Karpas-422 (cell line): Measurements from ENCODE around the gene NPEPL1. TPM values are rescaled to one million over a fixed set of nuclear protein-coding genes. Genes with fewer than 3 reads are reported as not detected.
"Not testable (repeated sequence)": the region's sequence is repeated elsewhere in the genome, so short reads cannot be mapped to it uniquely, and the experiment has no call there.

ENCODE experiments used
- DNase-seq: peaks from one replicate; pipeline ENCODE4 v3.0.0-alpha.2; 2015
- H2AFZ ChIP-seq: fragments of 200-600 bp; sonication (generic); 2 replicates; pipeline ENCODE4 v1.6.1; 2014; ENCODE audit warnings: antibody characterized with exemption, low read length, mixed read lengths
- H3K27ac ChIP-seq: fragments of 200-600 bp; sonication (generic); 2 replicates; pipeline ENCODE4 v1.5.1; 2014; ENCODE audit warnings: mild to moderate bottlenecking, low read length, moderate library complexity
- H3K27me3 ChIP-seq: fragments of 200-600 bp; sonication (generic); 2 replicates; pipeline ENCODE4 v1.6.1; 2014; ENCODE audit warnings: low read length, mixed read lengths
- H3K36me3 ChIP-seq: fragments of 200-600 bp; sonication (generic); 2 replicates; pipeline ENCODE4 v1.6.1; 2014; ENCODE audit warnings: low read length, mixed read lengths; ENCODE audit not compliant: insufficient read depth
- H3K4me1 ChIP-seq: fragments of 200-600 bp; sonication (generic); 2 replicates; pipeline ENCODE4 v1.6.1; 2014; ENCODE audit warnings: mild to moderate bottlenecking, low read length, mixed read lengths
- H3K4me2 ChIP-seq: fragments of 200-600 bp; sonication (generic); 2 replicates; pipeline ENCODE4 v1.6.1; 2014; ENCODE audit warnings: low read length, low read depth, mild to moderate bottlenecking; ENCODE audit not compliant: poor library complexity, severe bottlenecking
- H3K4me3 ChIP-seq: fragments of 200-600 bp; sonication (generic); 2 replicates; pipeline ENCODE4 v1.5.1; 2014; ENCODE audit warnings: mild to moderate bottlenecking, antibody characterized with exemption, low read length, mixed read lengths
- H3K79me2 ChIP-seq: fragments of 200-600 bp; sonication (generic); 2 replicates; pipeline ENCODE4 v1.6.1; 2014; ENCODE audit warnings: mild to moderate bottlenecking, low read length, mixed read lengths
- H3K9ac ChIP-seq: fragments of 200-600 bp; sonication (generic); 2 replicates; pipeline ENCODE4 v1.6.0; 2014; ENCODE audit warnings: low read length
- H3K9me2 ChIP-seq: fragments of 200-600 bp; sonication (generic), shearing (Covaris generic); replicated peaks from 2 replicates; pipeline ENCODE4 v1.6.0; 2014; ENCODE audit warnings: mild to moderate bottlenecking, low read length, moderate library complexity; ENCODE audit not compliant: insufficient read depth
- H3K9me3 ChIP-seq: fragments of 300-700, 200-600 bp; sonication (generic); 2 replicates; pipeline ENCODE4 v1.6.1; 2014; ENCODE audit warnings: low read length, mixed read lengths
- H4K20me1 ChIP-seq: fragments of 200-600 bp; sonication (generic); 2 replicates; pipeline ENCODE4 v1.6.1; 2014; ENCODE audit warnings: mild to moderate bottlenecking, antibody characterized with exemption, low read length, low read depth; ENCODE audit not compliant: insufficient read depth
- total RNA-seq: library from RNA; depleted of rRNA; stranded (reverse); fragments of >200 nt; shearing (Covaris generic); gene quantifications from 2 replicates; pipeline ENCODE4 v1.2.3, GENCODE V29; 2014; ENCODE audit warnings: low replicate concordance

The NPEPL1 gene
- total RNA-seq, 1 experiment from 2014 or later = 16.8 TPM

- H3K4me3 ChIP-seq, H2AFZ ChIP-seq, H3K36me3 ChIP-seq, H3K9me3 ChIP-seq, H4K20me1 ChIP-seq, H3K9me2 ChIP-seq, H3K4me2 ChIP-seq, H3K27me3 ChIP-seq, H3K9ac ChIP-seq, DNase-seq, H3K27ac ChIP-seq: not testable (repeated sequence)
- Histone ChIP-seq H3K4me1 (peaks cover 31% of the 10 kb centered on the region), H3K79me2 (peaks cover 22% of the 10 kb centered on the region)
These were observed 44.1 kb upstream of the NPEPL1 start for GRCh38 chr20:58648502-58648825.

- Histone ChIP-seq H3K79me2 (peaks cover 33% of the 10 kb centered on the region), H3K4me1 (peaks cover 42% of the 10 kb centered on the region), H3K36me3 (no peaks in the 10 kb centered on the region; the same call in 1 of the 2 replicates), H3K9ac (peak overlapping the region; percentile 91), H3K4me2 (peak overlapping the region; percentile 78), H4K20me1 (no peaks in the 10 kb centered on the region), H2AFZ (peak overlapping the region; percentile 99; the same call in 1 of the 2 replicates), H3K9me3 (no peaks in the 10 kb centered on the region), H3K27me3 (no peaks in the 10 kb centered on the region), H3K27ac (no peak overlapping the region), H3K9me2 (no peaks in the 10 kb centered on the region), H3K4me3 (peak overlapping the region; percentile 91; the same call in 1 of the 2 replicates)
- DNase-seq = no peak
These were observed 43.1 kb upstream of the NPEPL1 start for GRCh38 chr20:58649288-58650180.

- Histone ChIP-seq H3K9me2 (no peaks in the 10 kb centered on the region), H3K27me3 (no peaks in the 10 kb centered on the region), H3K4me3 (peak overlapping the region; percentile 91)
These were observed 42.3 kb upstream of the NPEPL1 start for GRCh38 chr20:58650181-58650775.

DNA sequence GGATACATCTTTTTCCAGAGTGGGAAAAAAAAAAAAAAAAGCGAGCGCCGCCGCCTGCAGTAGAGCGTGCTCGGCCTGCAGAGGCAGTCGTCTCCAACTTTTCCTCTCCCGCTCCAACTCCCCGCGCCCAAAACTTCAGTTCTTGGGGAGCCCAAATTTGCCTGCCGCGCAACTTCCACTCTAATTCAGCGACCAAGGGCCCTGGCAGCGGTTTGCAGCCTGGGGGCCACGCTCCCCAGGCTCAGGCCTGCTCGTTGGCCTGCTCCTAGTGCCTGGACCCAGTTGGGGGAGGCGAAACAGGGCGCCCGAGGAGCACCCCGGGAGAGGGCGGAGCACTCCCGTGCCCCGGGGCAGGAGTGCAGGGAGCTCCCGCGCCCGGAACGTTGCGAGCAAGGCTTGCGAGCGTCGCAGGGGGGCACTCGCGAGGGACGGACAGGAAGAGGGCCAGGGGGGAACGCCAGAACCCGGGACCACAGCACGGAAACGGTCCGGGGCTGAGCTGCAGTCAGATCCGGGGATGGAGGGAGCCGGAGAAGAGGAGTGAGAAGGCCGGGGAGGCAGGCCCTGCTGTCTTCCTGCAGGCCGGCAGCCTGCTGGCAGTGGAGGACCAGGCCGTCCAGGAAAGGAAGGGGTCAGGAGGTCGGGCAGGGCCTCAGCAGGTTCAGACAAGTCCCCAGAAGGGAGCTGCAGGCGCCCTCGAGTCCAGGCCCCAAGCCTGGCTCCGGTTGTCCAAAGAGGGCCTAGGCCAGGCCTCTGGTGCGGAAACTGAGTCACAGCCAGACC lies 41.6 kb upstream of the NPEPL1 start, which contains the start of gene STX16:
Gene STX16 (plus strand): TSS at position 508 of the 783 bp plus-strand sequence. CDS start 724 bp downstream, outside the sequence.
- peak within 1 kb of the TSS; percentile 99 for H2AFZ ChIP-seq
- peaks cover 48% of the 10 kb centered on the region for H3K79me2 ChIP-seq
- no peaks in the 10 kb centered on the region for H4K20me1 ChIP-seq
- no peaks in the 10 kb centered on the region for H3K27me3 ChIP-seq
- DNase-seq = peak; percentile 98
- peak within 1 kb of the TSS; percentile 91 for H3K9ac ChIP-seq
- no peaks in the 10 kb centered on the region for H3K9me2 ChIP-seq
- peak within 1 kb of the TSS; percentile 78 for H3K27ac ChIP-seq
- no peaks in the 10 kb centered on the region for H3K9me3 ChIP-seq
- peaks cover 6% of the 10 kb centered on the region; the same call in 1 of the 2 replicates for H3K36me3 ChIP-seq
- peak within 1 kb of the TSS; percentile 91 for H3K4me3 ChIP-seq
- peaks cover 56% of the 10 kb centered on the region for H3K4me1 ChIP-seq
- peak within 1 kb of the TSS; percentile 78 for H3K4me2 ChIP-seq

More at GRCh38 chr20:58650181-58650775, 42.3 kb upstream of the NPEPL1 start:
- Histone ChIP-seq H3K36me3 (peaks cover 3% of the 10 kb centered on the region; the same call in 1 of the 2 replicates), H3K79me2 (peaks cover 41% of the 10 kb centered on the region), H3K9me3 (no peaks in the 10 kb centered on the region), H3K27ac (peak overlapping the region; percentile 48; the same call in 1 of the 2 replicates), H3K9ac (peak overlapping the region; percentile 91), H4K20me1 (no peaks in the 10 kb centered on the region), H3K4me1 (peaks cover 49% of the 10 kb centered on the region), H3K4me2 (peak overlapping the region; percentile 78), H2AFZ (peak overlapping the region; percentile 99; the same call in 1 of the 2 replicates)
- peak; percentile 66 for DNase-seq

DNA sequence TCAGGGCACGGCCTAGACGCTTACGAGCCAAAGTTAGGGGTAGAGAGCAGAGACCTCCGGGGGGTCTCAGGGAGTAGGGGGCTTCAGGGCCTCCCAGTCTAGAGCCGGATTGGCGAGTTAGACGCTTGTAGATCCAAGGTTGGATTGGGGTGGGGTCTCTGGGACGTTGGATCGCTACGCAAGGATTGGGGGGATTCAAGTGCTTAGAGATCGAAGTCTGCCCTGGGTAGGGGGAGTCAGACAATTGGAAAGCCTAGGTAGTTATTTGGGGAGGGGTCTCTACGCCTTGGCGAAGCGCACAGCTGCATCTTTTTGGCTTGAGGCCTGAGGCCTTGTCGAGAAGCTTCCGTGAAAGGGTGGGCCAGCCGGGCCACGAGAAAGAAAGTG lies 41.0 kb upstream of the NPEPL1 start:
- no peaks in the 10 kb centered on the region for H3K27me3 ChIP-seq
- peaks cover 6% of the 10 kb centered on the region; the same call in 1 of the 2 replicates for H3K36me3 ChIP-seq
- H3K79me2 ChIP-seq = peaks cover 53% of the 10 kb centered on the region
- no peaks in the 10 kb centered on the region for H3K9me2 ChIP-seq
- DNase-seq = peak; percentile 51
- peak overlapping the region; percentile 78 for H3K4me2 ChIP-seq
- peak overlapping the region; percentile 91 for H3K4me3 ChIP-seq
- H2AFZ ChIP-seq = no peak overlapping the region
- no peaks in the 10 kb centered on the region for H4K20me1 ChIP-seq
- H3K9me3 ChIP-seq = no peaks in the 10 kb centered on the region
- H3K9ac ChIP-seq = peak overlapping the region; percentile 91
- peaks cover 59% of the 10 kb centered on the region for H3K4me1 ChIP-seq
- peak overlapping the region; percentile 78 for H3K27ac ChIP-seq

DNA sequence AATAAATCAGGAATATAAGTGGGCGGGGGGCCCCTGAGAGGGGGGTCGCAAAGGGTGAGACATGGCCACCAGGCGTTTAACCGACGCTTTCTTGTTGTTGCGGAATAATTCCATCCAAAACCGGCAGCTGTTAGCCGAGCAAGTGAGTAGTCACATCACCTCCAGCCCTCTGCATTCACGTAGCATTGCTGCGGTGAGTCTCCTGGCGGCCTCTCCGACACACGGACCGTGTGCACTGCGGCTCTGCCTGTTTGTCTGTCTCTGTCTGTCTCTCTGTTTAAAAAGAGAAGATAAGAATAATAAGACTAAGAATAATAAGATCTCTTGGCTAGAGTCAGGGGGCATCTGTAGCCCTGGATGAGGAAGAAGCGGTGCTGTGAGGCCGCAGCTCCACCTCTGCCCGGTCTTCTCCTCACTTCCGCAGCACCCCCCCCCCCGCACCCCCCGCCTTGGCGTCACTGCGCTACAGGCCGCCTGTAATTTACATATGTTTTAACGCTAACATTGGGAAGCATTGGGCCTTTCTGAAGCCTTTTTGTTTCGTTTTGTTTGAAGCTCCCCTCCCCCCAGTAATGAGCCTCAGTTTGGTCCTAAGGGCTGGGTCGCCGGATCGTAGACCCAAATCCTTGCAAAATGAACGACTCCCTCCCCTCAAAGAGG lies 40.5 kb upstream of the NPEPL1 start:
- Histone ChIP-seq H3K4me2 (peak overlapping the region; percentile 78), H3K27ac (peak overlapping the region; percentile 78), H4K20me1 (no peaks in the 10 kb centered on the region), H3K9me3 (no peaks in the 10 kb centered on the region), H3K79me2 (peaks cover 59% of the 10 kb centered on the region), H3K36me3 (peaks cover 6% of the 10 kb centered on the region; the same call in 1 of the 2 replicates), H3K9ac (peak overlapping the region; percentile 91), H2AFZ (no peak overlapping the region), H3K4me3 (peak overlapping the region; percentile 91), H3K9me2 (no peaks in the 10 kb centered on the region), H3K27me3 (no peaks in the 10 kb centered on the region), H3K4me1 (peaks cover 59% of the 10 kb centered on the region)
- peak; percentile 93 for DNase-seq

GRCh38 chr20:58652606-58653294 lies 39.9 kb upstream of the NPEPL1 start:
- Histone ChIP-seq H2AFZ (no peak overlapping the region), H3K79me2 (peaks cover 65% of the 10 kb centered on the region), H3K4me2 (peak overlapping the region; percentile 78), H3K9me2 (no peaks in the 10 kb centered on the region), H3K4me1 (peaks cover 63% of the 10 kb centered on the region), H3K27ac (peak overlapping the region; percentile 78), H4K20me1 (no peaks in the 10 kb centered on the region), H3K27me3 (no peaks in the 10 kb centered on the region), H3K9me3 (no peaks in the 10 kb centered on the region), H3K36me3 (peaks cover 6% of the 10 kb centered on the region; the same call in 1 of the 2 replicates), H3K4me3 (peak overlapping the region; percentile 91), H3K9ac (peak overlapping the region; percentile 91)
- peak; percentile 61 for DNase-seq
